H54 (cell line): Measurements from ENCODE around the gene SH2D3C.
"Not testable (repeated sequence)": the region's sequence is repeated elsewhere in the genome, so short reads cannot be mapped to it uniquely, and the experiment has no call there.

ENCODE experiments used
- DNase-seq: peaks from one replicate; pipeline ENCODE4 v3.0.0; 2011; ENCODE audit warnings: low spot score, mixed read lengths; ENCODE audit not compliant: insufficient read length
- FAIRE-seq: peaks from 3 replicates; lab custom pipeline; 2011; peaks lifted over from hg19 to GRCh38; lab: Jason Lieb, UNC
- POLR2A ChIP-seq: IDR thresholded peaks from 2 replicates; pipeline ENCODE4 v1.6.1; 2011; ENCODE audit warnings: low read depth, mild to moderate bottlenecking, low read length

Gene SH2D3C

DNA sequence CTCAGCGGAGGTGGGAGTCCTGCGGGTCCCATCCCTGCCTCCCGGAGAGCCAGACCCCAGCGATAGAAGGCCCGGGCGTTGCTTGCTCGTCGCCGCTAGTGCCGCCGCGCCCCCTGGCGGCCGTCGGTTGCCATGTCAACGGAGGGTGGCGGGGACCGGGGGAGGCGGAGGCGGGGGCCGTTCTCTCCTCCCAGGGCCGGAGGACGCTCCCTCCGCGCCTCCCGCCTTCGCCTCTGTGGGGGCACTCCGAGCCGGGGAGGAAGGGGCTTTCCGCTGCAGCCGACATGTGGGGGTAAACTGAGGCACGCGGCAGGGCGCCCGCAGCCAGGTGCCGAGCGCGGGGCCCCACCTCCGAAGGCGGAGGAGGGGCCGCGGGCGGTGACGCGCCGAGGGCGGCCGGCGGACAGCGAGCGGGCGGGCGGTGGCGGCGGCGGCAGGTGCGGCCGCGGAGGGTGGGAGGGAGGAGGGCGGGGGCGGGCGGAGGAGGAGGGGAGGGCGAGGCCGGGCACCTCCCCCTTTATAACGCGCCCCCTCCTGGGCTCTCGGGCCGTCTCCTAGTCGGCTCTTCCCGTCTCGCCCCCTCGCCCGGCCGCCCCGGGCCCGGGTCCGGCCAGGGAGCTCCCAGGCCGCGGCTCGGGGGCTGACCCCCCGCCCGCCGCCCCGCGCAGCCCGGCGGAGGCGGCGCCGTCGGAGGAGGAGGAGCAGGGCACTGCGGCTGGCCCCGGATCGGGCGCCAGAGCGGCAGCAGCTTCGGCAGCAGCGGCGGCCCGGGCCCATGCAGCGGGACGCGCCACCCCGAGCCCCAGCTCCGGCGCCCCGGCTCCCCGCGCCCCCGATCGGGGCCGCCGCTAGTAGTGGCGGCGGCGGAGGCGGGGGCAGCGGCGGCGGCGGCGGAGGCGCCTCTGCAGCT lies 6.8 kb upstream of the SH2D3C start:
- DNase-seq (peak; percentile 97), FAIRE-seq (no peak)
- peak; percentile 29; the same call in 1 of the 2 replicates for TF ChIP-seq POLR2A

- TF ChIP-seq POLR2A, result no peak
Measured at GRCh38 chr9:127783111-127784008, 4.9 kb upstream of the SH2D3C start.

GRCh38 chr9:127781806-127782205 lies 3.3 kb upstream of the SH2D3C start:
- no peak for DNase-seq
- TF ChIP-seq POLR2A, result no peak
- FAIRE-seq, result no peak

More at GRCh38 chr9:127783111-127784008, 4.9 kb upstream of the SH2D3C start:
- no peak for FAIRE-seq
- DNase-seq, result no peak

- not testable (repeated sequence) for DNase-seq, FAIRE-seq
Measured at GRCh38 chr9:127780909-127781308, 2.4 kb upstream of the SH2D3C start.

DNA sequence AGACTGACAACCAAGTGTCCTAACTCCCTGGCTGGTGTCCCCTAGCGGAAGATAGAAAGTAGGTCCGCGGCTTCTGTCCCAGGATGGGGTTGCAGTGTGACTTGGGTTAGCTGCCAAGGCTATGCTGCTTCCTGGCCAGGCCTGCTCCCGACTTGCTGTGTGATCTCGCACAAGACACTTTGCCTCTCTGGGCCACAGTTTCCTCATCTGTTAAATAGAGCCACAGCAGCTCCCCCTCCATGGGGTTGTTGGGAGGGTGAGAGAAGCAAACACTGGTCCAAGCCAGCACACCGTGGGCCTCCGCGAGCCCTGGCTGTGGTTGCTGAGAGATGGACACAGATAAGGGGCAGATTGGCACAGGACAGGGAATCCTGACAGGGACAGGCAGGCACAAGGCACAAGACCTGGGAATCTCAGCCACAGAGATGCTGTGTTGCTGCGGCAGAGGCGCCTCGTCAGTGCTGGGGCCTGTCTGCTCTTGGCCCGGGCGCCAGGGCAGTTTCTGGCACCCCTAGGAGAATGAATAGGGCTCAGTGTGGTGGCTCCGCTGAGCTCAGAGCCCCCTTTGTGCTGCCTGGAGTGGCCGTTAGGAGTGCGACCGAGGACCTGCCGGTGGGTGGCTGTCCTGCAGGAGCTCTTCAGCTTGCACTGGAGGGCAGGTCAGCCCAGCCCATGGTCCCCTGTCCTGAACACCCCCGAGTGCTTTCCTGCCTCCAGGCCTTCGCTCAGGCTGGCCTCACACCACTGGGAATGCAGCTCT lies 1.8 kb upstream of the SH2D3C start:
- FAIRE-seq (no peak), DNase-seq (no peak)
- TF ChIP-seq POLR2A, result no peak

DNA sequence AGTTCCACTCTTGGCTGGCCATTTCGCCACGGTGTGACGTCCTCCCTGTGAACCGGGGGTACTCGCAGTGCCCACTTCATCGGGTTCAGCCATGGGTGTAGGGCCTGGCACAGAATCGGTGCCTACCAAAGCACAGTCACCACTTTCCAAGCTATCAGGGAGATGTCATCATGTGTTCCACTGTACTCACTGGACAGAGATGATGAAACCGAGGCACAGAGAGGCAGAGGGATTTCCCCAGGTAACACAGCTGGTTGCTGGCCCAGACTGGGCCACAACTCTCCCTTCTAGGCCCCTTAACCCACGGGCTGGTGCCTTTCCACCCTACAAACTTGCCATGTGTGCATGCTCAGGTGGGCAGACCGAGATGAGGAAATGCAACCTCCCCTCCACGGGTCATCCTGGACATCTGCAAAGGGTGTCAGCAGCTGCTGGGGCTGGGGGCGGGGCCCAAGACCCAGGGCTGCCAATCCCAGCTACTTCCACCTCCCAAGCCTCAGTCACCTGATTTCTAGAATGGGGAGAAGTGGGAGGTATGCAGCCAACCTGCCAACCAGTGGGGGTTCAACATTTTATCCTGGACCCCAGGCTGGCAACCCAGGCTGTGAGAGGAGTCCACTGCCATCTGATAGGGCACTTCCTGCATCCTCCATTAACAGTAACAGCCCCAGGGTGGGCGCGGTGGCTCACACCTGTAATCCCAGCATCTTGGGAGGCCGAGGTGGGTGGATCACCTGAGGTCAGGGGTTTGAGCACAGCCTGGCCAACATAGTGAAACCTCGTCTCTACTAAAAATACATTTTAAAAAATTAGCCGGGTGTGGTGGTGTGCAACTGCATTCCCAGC lies 893 bp upstream of the SH2D3C start:
- FAIRE-seq, result no peak
- no peak for DNase-seq
- no peak for TF ChIP-seq POLR2A

GRCh38 chr9:127777368-127777980 lies 992 bp downstream of the SH2D3C start:
- DNase-seq (no peak), FAIRE-seq (no peak)
- no peak for TF ChIP-seq POLR2A

GRCh38 chr9:127776924-127777289 lies 1.6 kb downstream of the SH2D3C start:
- DNase-seq, result no peak
- FAIRE-seq, result no peak
- no peak for TF ChIP-seq POLR2A

DNA sequence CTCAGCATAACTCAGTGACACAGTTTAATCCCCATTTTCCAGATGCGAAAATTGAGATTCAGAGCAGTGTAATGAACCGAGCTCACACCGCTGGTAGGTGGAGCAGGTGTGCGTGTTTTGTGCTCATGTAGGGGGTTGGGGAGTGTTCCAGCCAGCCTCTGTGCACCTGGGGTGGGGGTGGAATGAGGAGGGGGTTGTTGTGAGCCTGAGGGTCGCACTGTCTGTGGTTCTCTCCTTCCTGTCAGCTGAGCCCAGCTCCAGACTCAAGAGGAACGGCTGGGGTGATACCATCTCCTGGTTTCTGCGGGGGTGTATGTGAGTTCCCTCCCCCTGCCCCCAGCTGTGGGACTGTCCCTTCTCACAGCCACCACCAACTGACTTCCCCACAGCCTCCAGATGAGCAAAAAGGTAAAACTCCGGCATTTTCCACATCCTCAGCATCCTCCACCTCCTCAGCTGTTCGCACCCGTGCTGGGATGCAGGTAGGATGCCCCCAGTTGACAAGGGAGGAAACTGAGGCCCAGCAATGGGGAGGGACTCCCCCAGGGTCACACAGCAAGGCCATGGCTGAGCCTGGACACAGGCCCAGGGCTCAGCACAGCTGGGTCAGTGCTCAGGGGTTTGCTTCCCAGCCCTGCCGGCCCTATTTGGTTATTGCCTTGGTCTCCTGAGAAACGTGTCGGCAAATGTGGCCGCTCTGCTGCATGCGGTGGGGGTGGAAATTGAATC lies 2.1 kb downstream of the SH2D3C start:
- no peak for TF ChIP-seq POLR2A
- FAIRE-seq (no peak), DNase-seq (no peak)

- no peak for TF ChIP-seq POLR2A
- no peak for FAIRE-seq
- no peak for DNase-seq
Measured at GRCh38 chr9:127773981-127774380, 4.5 kb downstream of the SH2D3C start.

DNA sequence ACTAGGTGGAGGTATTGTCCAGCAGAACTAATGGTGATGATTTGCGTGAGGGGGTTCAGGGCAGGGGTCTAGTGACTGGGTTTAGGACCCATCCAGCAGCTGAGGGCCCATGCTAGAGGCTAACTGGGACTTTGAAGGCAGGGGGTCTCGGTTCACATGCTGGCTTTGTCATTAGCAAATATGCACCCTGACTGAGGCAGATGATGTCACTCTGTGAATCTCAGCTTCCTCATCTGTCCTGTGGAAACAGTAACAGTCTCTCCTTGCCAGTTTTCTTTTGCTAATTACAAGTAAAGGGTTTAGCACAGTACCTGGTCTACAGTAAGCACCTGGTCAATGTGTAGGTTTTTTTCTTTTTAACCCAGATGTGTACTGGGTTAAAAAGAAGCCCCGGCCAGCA lies 5.2 kb downstream of the SH2D3C start:
- no peak for DNase-seq
- no peak for FAIRE-seq
- TF ChIP-seq POLR2A, result no peak

- no peak for TF ChIP-seq POLR2A
- no peak for FAIRE-seq
- no peak for DNase-seq
Measured at GRCh38 chr9:127772603-127773002, 5.9 kb downstream of the SH2D3C start.
